Measurements from ENCODE around the gene HEPN1.
"Not testable (repeated sequence)": the region's sequence is repeated elsewhere in the genome, so short reads cannot be mapped to it uniquely, and the experiment has no call there.

The HEPN1 gene

DNA sequence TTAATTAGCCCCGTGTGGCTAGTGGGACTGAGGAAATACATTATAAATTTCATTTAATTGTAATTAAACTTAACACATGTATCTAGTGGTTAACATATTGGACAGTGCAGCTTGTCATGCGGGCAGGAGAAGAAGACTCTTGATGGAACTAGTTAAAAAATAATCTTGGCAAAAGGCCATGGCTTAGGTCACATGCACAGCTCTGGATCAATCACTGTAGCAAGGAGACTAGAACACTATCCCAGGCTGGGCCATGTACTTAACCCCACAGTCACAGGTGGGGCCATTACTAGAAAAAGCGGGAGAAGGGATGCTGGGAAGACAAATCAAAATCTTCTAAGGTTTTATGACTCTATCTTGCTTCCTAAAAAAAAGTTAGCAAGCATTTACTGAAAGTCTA, 25.5 kb downstream of the HEPN1 start:
- DNase-seq = no peak

DNA sequence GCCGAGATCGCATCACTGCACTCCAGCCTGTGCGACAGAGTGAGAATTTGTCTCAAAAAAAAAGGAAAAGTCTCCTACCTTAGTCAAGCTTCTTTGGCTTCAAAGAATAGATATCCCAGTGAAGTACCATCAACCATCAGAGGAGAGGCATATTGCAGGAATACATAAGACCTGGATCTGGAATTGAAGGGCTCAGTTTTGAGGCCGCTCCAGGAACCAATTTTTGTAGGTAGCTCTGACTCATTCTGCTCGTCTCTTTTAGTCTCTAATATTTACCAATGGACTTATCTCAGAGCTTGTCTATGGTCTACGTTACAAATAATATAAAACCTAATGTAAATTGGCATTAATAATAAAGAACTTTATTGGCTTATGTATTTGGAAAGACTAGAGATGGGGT, 26.8 kb downstream of the HEPN1 start:
- DNase-seq = no peak

DNA sequence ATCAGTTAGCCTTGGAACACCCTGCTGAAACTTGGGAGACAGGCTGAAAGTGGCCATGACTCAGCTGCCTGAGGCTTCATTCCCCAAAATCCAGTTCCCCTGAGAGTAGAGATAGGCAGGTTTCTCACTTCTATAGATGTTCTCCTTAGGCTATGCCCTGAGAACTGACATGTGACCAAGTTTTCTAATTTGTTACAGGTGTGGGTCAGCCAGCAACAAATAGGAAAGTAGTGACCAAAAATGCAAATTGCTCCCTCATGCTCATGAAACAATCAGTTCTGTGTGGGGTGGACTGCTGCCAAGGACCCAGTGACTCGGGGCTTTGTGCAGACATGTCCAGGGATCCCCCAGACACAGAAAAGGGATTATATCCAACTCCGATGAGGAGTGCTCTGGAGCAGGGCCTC, 27.7 kb downstream of the HEPN1 start:
- no peak for DNase-seq

DNA sequence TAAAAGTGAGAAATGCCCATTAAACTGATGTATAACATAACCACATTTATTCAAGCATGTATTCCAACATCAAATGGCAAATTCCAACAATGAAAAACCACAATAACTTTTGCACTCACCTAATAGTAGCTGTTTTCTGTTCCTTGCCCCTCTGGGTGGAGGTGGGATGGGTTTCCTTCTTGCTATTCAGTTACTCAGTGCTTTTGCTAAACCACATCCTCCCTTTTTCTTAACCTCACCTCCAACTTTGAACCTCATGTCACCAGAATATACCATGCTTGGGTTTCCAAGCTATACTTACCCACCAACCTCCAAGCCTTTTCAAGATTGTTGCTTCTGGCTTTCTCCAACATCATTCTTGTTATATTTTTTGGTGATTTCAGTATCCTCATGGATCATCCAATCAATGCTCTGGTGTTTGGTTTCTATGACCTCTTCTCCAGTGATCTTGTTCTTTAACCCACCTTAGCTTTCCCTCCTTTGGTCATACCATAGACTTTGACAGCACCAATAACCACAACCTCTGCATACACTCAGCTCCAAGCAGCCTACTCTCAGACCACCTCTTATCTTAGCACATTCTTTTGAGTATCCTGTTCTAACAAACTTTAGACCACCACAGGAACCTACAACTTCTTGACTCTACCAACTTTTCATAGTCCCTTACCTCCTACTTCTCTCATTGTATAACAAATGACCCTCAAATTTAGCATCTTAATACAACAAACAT, 31.7 kb downstream of the HEPN1 start:
- DNase-seq = no peak

DNA sequence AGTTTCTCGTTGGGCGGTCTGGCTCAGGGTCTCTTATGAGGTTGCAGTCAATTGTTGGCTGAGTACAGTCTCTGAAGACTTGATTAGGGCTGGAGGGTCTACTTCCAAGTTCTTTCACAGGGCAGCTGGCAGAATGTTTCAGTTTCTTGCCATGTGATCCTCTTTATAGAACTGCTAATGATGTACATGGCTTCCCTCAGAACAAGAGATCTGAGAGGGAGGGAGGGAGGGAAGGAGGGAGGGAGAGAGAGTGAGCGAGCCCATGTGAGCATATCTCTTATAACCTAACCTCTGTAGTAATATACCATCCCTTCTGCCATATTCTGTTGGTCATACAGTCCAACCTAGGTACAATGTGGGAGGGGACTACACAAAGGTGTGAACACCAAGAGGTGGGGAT, 32.3 kb downstream of the HEPN1 start:
- DNase-seq = no peak

DNA sequence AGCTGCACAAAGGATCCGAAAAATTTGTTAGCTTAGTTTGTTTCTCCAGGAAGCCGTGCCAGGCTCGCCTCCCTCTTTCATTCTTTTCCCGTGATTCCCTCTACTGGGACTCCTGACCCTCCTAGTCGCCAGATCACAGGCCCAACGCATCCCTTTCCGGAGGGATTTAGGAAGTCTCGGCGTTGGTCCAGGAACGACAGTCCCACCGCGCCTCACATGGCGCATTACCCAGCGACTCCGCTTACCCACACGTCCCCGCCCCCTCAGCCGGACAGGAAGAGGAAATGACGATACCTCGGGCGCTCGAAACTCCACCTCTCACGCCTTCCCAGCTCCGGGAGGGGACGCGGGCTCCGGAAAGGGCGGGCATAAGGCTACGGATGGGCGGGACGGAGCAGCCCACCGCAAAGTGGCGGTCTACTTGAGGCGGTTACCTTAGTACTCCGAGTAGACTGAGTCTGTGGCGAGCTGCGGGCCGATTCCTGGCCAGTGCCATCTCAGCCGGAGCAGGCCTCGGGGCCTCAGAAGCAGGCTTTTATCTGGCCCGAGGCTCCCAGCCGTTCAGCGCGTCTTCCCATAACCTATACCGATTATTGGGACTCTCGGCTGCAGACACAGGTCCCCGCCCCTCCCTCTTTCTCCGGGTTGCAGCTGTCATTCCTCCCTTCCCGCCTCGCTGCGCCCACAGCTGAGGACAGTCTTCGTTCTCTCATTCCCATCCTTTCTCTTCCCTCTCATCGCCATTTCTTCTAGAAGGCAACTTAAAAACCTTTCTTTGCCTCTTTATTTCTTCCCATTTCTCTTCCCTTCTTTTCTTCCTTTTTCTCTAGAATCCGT, 34.9 kb downstream of the HEPN1 start, which contains the start of gene CCDC15:
Gene CCDC15 (plus strand): TSS at position 450 of the 837 bp plus-strand sequence. CDS start 531 bp downstream, outside the sequence.
- peak; percentile 96 to 98 for DNase-seq

DNA sequence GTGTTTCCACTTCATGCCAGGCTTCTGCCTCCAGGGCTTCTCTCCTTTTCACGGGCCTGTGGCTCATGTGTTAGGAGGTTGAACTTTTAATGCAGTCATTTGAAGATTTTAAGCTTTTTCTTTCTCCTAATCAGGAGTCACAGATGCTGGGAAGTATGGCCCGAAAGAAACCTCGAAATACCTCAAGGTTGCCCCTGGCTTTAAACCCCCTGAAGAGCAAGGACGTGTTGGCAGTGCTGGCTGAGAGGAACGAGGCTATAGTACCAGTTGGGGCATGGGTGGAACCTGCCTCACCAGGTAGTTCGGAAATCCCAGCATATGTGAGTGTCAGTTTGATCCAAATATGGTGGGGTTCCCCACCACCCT, 35.5 kb downstream of the HEPN1 start:
- DNase-seq = no peak

DNA sequence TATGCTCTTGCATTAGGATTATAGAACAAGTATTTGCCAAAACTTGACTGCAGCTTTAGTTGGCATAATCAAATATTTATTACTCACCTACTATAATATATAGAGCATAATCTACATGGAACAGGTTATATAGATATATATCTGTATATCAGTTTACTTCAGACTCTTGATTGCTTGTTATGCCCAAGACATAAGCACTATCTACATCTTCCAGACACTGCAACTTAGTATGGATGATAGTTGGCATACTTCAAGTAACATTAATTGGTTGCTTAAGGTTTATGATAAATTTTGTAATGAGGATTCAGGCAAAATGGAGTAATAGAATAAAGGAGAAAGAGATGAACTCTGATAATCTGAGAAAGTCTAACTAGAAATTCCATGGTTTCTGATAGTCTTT, 36.0 kb downstream of the HEPN1 start:
- no peak for DNase-seq

DNA sequence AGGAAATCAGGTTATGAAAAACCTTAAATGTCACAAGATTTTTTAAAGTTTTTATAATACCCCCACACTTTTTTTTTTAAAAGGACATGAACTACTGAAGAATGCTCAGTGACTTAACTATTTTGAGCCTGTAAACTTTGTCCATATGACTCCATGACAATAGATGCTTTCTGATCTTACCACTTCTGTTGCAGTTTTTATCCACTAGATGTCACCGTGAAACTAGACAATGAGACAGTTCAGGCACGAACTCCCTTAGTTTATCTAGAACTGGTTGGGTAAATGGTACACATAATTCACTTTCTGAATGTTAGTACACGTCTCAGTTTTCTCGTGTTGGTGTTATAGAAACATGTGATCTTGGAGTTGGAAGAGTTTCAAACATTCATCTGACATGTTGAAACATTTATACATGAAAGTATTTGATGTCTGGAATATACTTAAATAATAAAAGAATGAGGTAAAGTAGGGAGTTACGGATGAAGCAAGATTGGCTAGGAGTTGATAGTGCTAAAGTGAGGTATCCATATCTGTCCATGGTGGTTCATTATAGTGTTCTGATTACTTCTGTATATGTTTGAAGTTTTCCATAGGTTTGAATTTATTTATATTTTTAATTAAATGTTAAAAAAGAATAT, 43.0 kb downstream of the HEPN1 start:
- DNase-seq = peak; percentile 46 to 65

DNA sequence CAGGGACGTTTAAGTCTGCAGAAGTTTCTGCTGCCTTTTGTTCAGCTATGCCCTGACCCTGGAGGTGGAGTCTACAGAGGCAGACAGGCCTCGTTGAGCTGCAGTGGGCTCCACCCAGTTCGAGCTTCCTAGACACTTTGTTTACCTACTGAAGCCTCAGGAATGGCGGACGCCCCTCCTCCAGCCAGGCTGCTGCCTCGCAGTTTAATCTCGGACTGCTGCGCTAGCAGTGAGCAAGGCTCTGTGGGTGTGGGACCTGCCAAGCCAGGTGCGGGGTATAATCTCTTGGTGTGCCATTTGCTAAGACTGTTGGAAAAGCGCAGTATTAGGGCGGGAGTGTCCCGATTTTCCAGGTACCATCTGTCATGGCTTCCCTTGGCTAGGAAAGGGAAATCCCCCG, 49.1 kb downstream of the HEPN1 start:
- DNase-seq = not testable (repeated sequence)
